Measurements from ENCODE around the gene GCFC2. TPM values are rescaled to one million over a fixed set of nuclear protein-coding genes. Genes with fewer than 3 reads are reported as not detected.
"Not testable (repeated sequence)": the region's sequence is repeated elsewhere in the genome, so short reads cannot be mapped to it uniquely, and the experiment has no call there.

Gene GCFC2
- total and polyA plus RNA-seq, 9 of the 15 experiments (the other 6 are each of a cell fraction or from before 2014, with no cell fraction given) = 10.5 to 40.6 (median 23.0) TPM

- TF ChIP-seq BDP1 (IDR thresholded peaks at IDR 0.05; ENCODE audit: insufficient read depth, insufficient read length) (no peak), POLR2G (IDR thresholded peaks at IDR 0.05; ENCODE audit: low read depth, low read length) (no peak), U2AF1 (optimal IDR thresholded peaks at IDR 0.05; ENCODE audit: low read depth, low read length) (no peak), ZNF134 (CRISPR knock-in tag; conservative IDR thresholded peaks at IDR 0.05) (no peak), RAD21 (CRISPR knock-in tag; conservative IDR thresholded peaks at IDR 0.05 in 1 of 2, IDR thresholded peaks at IDR 0.05 in 1 of 2) (no peak), FOXA3 (CRISPR knock-in tag; conservative IDR thresholded peaks at IDR 0.05 in 1 of 2, IDR thresholded peaks at IDR 0.05 in 1 of 2) (no peak), HNRNPL (IDR thresholded peaks at IDR 0.05; ENCODE audit: low read depth, low read length) (no peak), NCOR1 (IDR thresholded peaks at IDR 0.05) (no peak)
These were observed 34.3 kb downstream of the GCFC2 start (continued) for GRCh38 chr2:75676464-75676863.

- Histone ChIP-seq H3K27me3 (ENCODE audit: control insufficient read depth in 2 of 2, insufficient read depth in 2 of 2, low read length in 2 of 2) (no peaks in the 10 kb centered on the region), H3K4me1 (replicated peaks in 1 of 2; ENCODE audit: control insufficient read depth in 2 of 2, insufficient read depth in 2 of 2, low read length in 2 of 2) (peaks cover 6 to 15% of the 10 kb centered on the region in 2 experiments; a peak in 4 of 5 replicates), H3K79me2 (ENCODE audit: control insufficient read depth, insufficient read depth, low read length) (no peaks in the 10 kb centered on the region), H3K27ac (ENCODE audit: extremely low read depth, low read depth, low read length) (peak overlapping the region; percentile 2; the same call in 1 of the 3 replicates), H3K36me3 (ENCODE audit: control insufficient read depth, insufficient read depth, low read length) (peaks cover 60% of the 10 kb centered on the region), H3K9ac (ENCODE audit: insufficient read depth in 1 of 2, low read depth in 2 of 2, low read length in 2 of 2) (no peak overlapping the region), H3K9me1 (ENCODE audit: control insufficient read depth, insufficient read depth, low read length) (no peaks in the 10 kb centered on the region), H3K9me3 (replicated peaks; ENCODE audit: control insufficient read depth, insufficient read depth, low read depth, low read length) (no peaks in the 10 kb centered on the region), H3K4me3 (no peak overlapping the region), H4K20me1 (replicated peaks; ENCODE audit: control insufficient read depth, insufficient read depth, low read length) (no peaks in the 10 kb centered on the region), H3K4me2 (ENCODE audit: insufficient read depth, low read length) (no peak overlapping the region), H2AFZ (ENCODE audit: low read depth, low read length) (no peak overlapping the region)
- ATAC-seq = no peak
- TF ChIP-seq RB1 (IDR thresholded peaks at IDR 0.05; ENCODE audit: low read depth) (no peak), CEBPG (CRISPR knock-in tag; IDR thresholded peaks at IDR 0.05) (no peak), CEBPG (tag; conservative IDR thresholded peaks at IDR 0.05 in 1 of 2, IDR thresholded peaks at IDR 0.05 in 1 of 2) (peak; percentile 53 to 92), CEBPB (tag; IDR thresholded peaks at IDR 0.05) (peak; percentile 95)
- ChIA-PET POLR2A (no interaction called here), CTCF (ENCODE audit: low intra/inter-chr PET ratio) (interaction anchor here (2.6 kb wide), 1 partner anchor 35 kb away, joined by 14 read pairs; no protein-coding TSS in a partner anchor)
- no peak for FAIRE-seq
- intact Hi-C loops (cut with micrococcal nuclease) = no loop called here
- BruUV-seq (replicated peaks) = no TSS peak
- in situ Hi-C loops (cut with MboI) = no loop called here
- 86% methylated on average over 3 of the region's 3 CpGs for WGBS (ENCODE audit: insufficient coverage, low coverage, missing lambda C conversion rate)
- no peak for DNase-seq (ENCODE audit: extremely low read depth in 1 of 4, low spot score in 3 of 4)
These were observed 34.8 kb downstream of the GCFC2 start for GRCh38 chr2:75675908-75676307.

GRCh38 chr2:75675423-75675822, 35.3 kb downstream of the GCFC2 start:
- CTCF ChIA-PET (ENCODE audit: low intra/inter-chr PET ratio) = interaction anchor here (2.6 kb wide), 1 partner anchor 34 kb away, joined by 14 read pairs; no protein-coding TSS in a partner anchor
- H3K9me1 ChIP-seq (ENCODE audit: control insufficient read depth, insufficient read depth, low read length); DNase-seq (ENCODE audit: extremely low read depth in 1 of 4, low spot score in 3 of 4); intact Hi-C loops (cut with micrococcal nuclease); BruUV-seq (replicated peaks); H4K20me1 ChIP-seq (replicated peaks; ENCODE audit: control insufficient read depth, insufficient read depth, low read length); ATAC-seq; H3K27me3 ChIP-seq (ENCODE audit: control insufficient read depth in 2 of 2, insufficient read depth in 2 of 2, low read length in 2 of 2); H3K9ac ChIP-seq (ENCODE audit: insufficient read depth in 1 of 2, low read depth in 2 of 2, low read length in 2 of 2); H3K4me3 ChIP-seq; in situ Hi-C loops (cut with MboI); FAIRE-seq; POLR2A ChIA-PET; H2AFZ ChIP-seq (ENCODE audit: low read depth, low read length); H3K79me2 ChIP-seq (ENCODE audit: control insufficient read depth, insufficient read depth, low read length); H3K4me2 ChIP-seq (ENCODE audit: insufficient read depth, low read length); H3K9me3 ChIP-seq (replicated peaks; ENCODE audit: control insufficient read depth, insufficient read depth, low read depth, low read length); H3K27ac ChIP-seq (ENCODE audit: extremely low read depth, low read depth, low read length): not testable (repeated sequence)
- peaks cover 61% of the 10 kb centered on the region for H3K36me3 ChIP-seq (ENCODE audit: control insufficient read depth, insufficient read depth, low read length)
- 78% methylated on average over 4 of the region's 4 CpGs for WGBS (ENCODE audit: insufficient coverage, low coverage, missing lambda C conversion rate)
- peaks cover 6 to 15% of the 10 kb centered on the region in 2 experiments; a peak in 4 of 5 replicates for H3K4me1 ChIP-seq (replicated peaks in 1 of 2; ENCODE audit: control insufficient read depth in 2 of 2, insufficient read depth in 2 of 2, low read length in 2 of 2)

Measured in K562 (cell line).